Omental fat pad (tissue), 4 donors: ENCODE data around the gene CH25H. TPM values are rescaled to one million over a fixed set of nuclear protein-coding genes. Genes with fewer than 3 reads are reported as not detected.

Source experiments
- ATAC-seq: fragments of 150-250 bp; one replicate; pipeline ENCODE4 v1.9.1; 2016; ENCODE audit warnings: mild to moderate bottlenecking, moderate library complexity; ENCODE audit not compliant: low FRiP score
- DNase-seq: peaks from one replicate; pipeline ENCODE4 v3.0.0-alpha.2; 2019; ENCODE audit warnings: low spot score
- CTCF ChIP-seq, 3 donors: fragments of 450-650 bp; IDR thresholded peaks; one replicate each; pipeline ENCODE4 v1.5.1; 2016 to 2017; ENCODE audit warnings: antibody characterized with exemption in 3 of 3, mild to moderate bottlenecking in 3 of 3, moderate library complexity in 2 of 3
- total RNA-seq, 4 donors: library from RNA; depleted of rRNA; stranded (reverse); fragments of >200 nt; gene quantifications; one replicate each; pipeline ENCODE4 v1.1.0, GENCODE V29; 2016

The CH25H gene
- total RNA-seq, 4 donors from 2014 or later = 6.3 to 25.5 (median 13.4) TPM

DNA sequence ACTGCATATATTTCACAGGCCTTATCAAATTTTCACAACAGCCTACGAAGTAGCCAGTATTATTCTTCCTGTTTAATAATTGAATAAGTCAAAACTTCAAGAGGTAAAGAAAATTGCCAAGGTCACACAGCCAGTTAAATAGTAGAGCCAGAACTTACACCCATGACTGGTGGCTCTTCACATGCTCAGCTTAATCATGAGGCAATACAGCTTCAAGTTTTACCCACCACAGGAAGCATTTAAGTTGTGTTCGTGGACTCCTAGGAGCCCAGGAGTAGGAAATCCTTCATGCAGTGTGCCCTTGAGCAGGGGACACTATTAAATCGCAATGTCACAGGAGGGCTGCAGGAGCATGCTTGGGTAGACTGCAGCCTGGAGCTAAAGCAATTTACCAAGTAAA is 33.4 kb upstream of the CH25H start:
- no peak for TF ChIP-seq CTCF (IDR thresholded peaks at IDR 0.05)
- DNase-seq = no peak

DNA sequence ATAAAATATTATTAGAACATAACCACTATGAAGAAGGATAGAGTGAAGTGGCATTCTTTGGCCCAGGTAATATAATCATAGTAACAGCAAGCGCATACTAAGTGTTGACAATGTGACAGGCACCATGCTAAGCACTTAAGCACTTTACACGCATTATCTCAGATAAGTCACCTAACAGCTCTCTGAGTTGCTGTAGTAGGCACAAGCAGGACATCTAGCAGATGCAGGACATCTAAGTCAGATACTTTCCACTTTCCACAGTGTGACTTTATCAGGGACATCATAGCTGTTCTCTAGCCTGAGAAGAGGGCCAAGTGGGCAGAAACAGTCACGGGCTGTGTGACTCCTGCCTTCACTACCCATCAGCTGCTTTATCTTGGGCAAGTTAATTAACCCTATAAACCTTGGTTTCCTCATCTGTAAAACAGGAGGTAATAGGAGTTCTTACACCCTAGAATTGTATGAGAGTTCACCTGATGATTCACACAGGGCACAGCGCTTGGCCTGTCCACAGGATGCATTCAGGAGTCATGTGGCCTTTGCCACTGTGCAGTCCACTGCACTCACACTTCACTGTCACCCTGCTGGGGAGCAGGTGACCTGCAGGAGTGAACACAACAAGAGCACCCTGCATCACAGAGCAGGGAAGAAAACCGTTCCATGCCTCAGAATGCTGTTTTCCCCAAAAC is 32.0 kb upstream of the CH25H start:
- ATAC-seq (no peak), DNase-seq (no peak)
- no peak for TF ChIP-seq CTCF (IDR thresholded peaks at IDR 0.05)

More for the DNA sequence above, 33.4 kb upstream of the CH25H start:
- no peak for ATAC-seq

DNA sequence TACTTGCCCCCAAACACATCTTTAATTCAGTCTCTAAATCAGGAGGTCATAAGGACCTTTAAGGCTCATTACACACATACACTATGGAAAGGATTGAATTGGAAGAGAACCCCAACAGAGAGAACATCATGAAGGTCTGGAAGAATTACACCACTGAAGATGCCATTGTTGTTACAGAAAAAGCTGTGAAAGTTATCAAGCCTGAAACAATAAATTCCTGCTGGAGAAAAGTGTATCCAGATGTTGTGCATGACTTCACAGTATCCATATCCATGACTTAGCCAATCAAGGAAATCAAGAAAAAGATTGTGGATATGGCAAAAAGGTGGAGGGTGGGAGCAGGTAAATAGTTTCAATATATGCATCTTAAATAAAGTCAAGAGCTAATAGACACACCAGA is 30.7 kb upstream of the CH25H start:
- no peak for TF ChIP-seq CTCF (IDR thresholded peaks at IDR 0.05)
- ATAC-seq (no peak), DNase-seq (no peak)

GRCh38 chr10:89236226-89236797 is 29.2 kb upstream of the CH25H start:
- ATAC-seq = no peak
- no peak for TF ChIP-seq CTCF (IDR thresholded peaks at IDR 0.05)
- no peak for DNase-seq

DNA sequence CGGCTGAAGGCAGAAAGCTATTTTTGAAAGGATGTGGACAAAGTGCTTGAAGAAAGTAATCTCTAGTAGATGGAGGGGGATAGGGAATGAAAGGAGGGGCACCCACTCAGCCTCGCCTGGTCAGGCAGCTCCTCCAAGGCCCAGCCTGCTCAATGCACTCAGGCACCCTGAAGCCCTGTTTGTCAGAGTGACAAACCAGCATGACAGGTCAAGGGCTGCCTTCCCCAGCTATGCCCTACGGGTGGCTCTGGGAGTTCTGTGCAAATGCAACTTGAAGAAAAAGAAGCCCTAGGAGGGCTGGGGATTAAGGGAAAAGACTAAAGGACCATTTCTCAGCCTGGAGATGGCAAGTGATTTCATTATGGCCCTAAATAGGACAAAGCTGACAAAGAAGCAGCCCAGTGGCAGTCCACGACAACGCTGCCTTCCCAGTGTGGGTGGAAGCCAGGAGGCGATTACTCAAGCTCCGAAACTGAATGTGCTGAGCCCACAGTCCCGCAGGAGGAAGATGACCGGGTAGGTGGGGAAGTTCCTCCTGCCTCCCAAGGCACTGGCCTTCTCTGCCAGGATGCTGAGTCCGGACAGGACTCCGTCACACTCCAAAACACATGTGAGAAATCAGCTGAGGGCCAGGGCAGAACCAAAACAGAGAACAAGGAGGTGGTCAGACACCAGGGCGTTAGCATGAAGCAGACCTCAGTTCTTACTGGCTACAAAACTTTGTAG is 28.1 kb upstream of the CH25H start:
- ATAC-seq (peak; percentile 64), DNase-seq (peak; percentile 28)
- no peak for TF ChIP-seq CTCF (IDR thresholded peaks at IDR 0.05)

- ATAC-seq = no peak
- no peak for TF ChIP-seq CTCF (IDR thresholded peaks at IDR 0.05)
- DNase-seq = no peak
These were observed 25.9 kb upstream of the CH25H start for GRCh38 chr10:89233033-89233432.
